ENCODE measurements around the gene ZKSCAN4. TPM values are rescaled to one million over a fixed set of nuclear protein-coding genes. Genes with fewer than 3 reads are reported as not detected.

ZKSCAN4 gene
- total and polyA plus RNA-seq, 10 of the 15 experiments (the other 5 are each of a cell fraction or from before 2014, with no cell fraction given): 3.0 to 6.5 (median 5.0) TPM

GRCh38 chr6:28207510-28208110 is 44.5 kb downstream of the ZKSCAN4 start:
- ChIA-PET POLR2A (interaction anchor here (0.6 kb wide), 1 partner anchor 197 kb away, joined by 3 read pairs; no protein-coding TSS in a partner anchor), RAD21 (ENCODE audit: unreplicated experiment) (no interaction called here), CTCF (interaction anchor here (1.5 kb wide), 1 partner anchor 29 kb away, joined by 3 read pairs; no protein-coding TSS in a partner anchor), SMC1A (ENCODE audit: uncharacterized antibody, unreplicated experiment) (interaction anchor here (1.0 kb wide), 1 partner anchor 13 kb away, joined by 3 read pairs; no protein-coding TSS in a partner anchor)
- H3K9me3 ChIP-seq (replicated peaks; ENCODE audit: control insufficient read depth, insufficient read depth, low read length): peaks cover 4% of the 10 kb centered on the region; the same call in 2 of the 3 replicates
- no peaks in the 10 kb centered on the region for H4K20me1 ChIP-seq (ENCODE audit: control insufficient read depth, insufficient read depth)
- in situ Hi-C loops (cut with MboI) (no loop called here), intact Hi-C loops (cut with micrococcal nuclease; ENCODE audit: unreplicated experiment) (no loop called here)
- FAIRE-seq (peak; percentile 18), DNase-seq (ENCODE audit: low read depth, low spot score) (no peak), ATAC-seq (peak; percentile 71)
- H3K36me3 ChIP-seq (ENCODE audit: control insufficient read depth in 2 of 2, insufficient read depth in 2 of 2, low read length in 1 of 2): no peaks in the 10 kb centered on the region
- peak overlapping the region; percentile 90 for H3K4me2 ChIP-seq (ENCODE audit: control insufficient read depth, insufficient read depth)
- no peak overlapping the region for H3K27ac ChIP-seq (ENCODE audit: control insufficient read depth, insufficient read depth)
- H3K9ac ChIP-seq (ENCODE audit: control insufficient read depth, insufficient read depth, low read length): peak overlapping the region; percentile 18
- BruUV-seq (replicated peaks): no TSS peak
- TF ChIP-seq SPI1 (IDR thresholded peaks at IDR 0.05; ENCODE audit: borderline replicate concordance, insufficient read depth, low read depth, low read length) (0 out of 2 replicates have a peak, but pooled peaks have one; percentile 15), YY1 (IDR thresholded peaks at IDR 0.05; ENCODE audit: low read depth, low read length) (0 out of 2 replicates have a peak, but pooled peaks have one; percentile 7)
- TF ChIP-seq, protein P1, sequence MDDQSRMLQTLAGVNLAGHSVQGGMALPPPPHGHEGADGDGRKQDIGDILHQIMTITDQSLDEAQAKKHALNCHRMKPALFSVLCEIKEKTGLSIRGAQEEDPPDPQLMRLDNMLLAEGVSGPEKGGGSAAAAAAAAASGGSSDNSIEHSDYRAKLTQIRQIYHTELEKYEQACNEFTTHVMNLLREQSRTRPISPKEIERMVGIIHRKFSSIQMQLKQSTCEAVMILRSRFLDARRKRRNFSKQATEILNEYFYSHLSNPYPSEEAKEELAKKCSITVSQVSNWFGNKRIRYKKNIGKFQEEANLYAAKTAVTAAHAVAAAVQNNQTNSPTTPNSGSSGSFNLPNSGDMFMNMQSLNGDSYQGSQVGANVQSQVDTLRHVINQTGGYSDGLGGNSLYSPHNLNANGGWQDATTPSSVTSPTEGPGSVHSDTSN (IDR thresholded peaks at IDR 0.05; ENCODE audit: insufficient replicate concordance, low read depth, low read length): no peak
- H3K79me2 ChIP-seq (ENCODE audit: control insufficient read depth, insufficient read depth, low read length): no peaks in the 10 kb centered on the region
- H3K27me3 ChIP-seq (replicated peaks in 1 of 2; ENCODE audit: control insufficient read depth in 2 of 2, insufficient read depth in 2 of 2, low read length in 1 of 2): peaks cover 0 to 11% of the 10 kb centered on the region in 2 experiments
- H3K4me3 ChIP-seq: peak overlapping the region; percentile 59
- peak overlapping the region; percentile 81 for H2AFZ ChIP-seq (ENCODE audit: control insufficient read depth, low read depth, low read length)
- H3K4me1 ChIP-seq (ENCODE audit: control insufficient read depth, insufficient read depth, low read length): peaks cover 16% of the 10 kb centered on the region
- WGBS (ENCODE audit: insufficient coverage, insufficient replicate concordance, low lambda C conversion rate, missing lambda C conversion rate): 14% methylated on average over 35 of the region's 35 CpGs

GRCh38 chr6:28206928-28207509 is 45.0 kb downstream of the ZKSCAN4 start:
- Histone ChIP-seq H3K9ac (ENCODE audit: control insufficient read depth, insufficient read depth, low read length) (peak overlapping the region; percentile 18), H3K27me3 (replicated peaks in 1 of 2; ENCODE audit: control insufficient read depth in 2 of 2, insufficient read depth in 2 of 2, low read length in 1 of 2) (peaks cover 0 to 11% of the 10 kb centered on the region in 2 experiments), H3K27ac (ENCODE audit: control insufficient read depth, insufficient read depth) (no peak overlapping the region), H3K79me2 (ENCODE audit: control insufficient read depth, insufficient read depth, low read length) (no peaks in the 10 kb centered on the region), H2AFZ (ENCODE audit: control insufficient read depth, low read depth, low read length) (peak overlapping the region; percentile 81), H3K9me3 (replicated peaks; ENCODE audit: control insufficient read depth, insufficient read depth, low read length) (peaks cover 4% of the 10 kb centered on the region; the same call in 2 of the 3 replicates), H3K4me3 (peak overlapping the region; percentile 59), H4K20me1 (ENCODE audit: control insufficient read depth, insufficient read depth) (no peaks in the 10 kb centered on the region), H3K4me2 (ENCODE audit: control insufficient read depth, insufficient read depth) (peak overlapping the region; percentile 90), H3K36me3 (ENCODE audit: control insufficient read depth in 2 of 2, insufficient read depth in 2 of 2, low read length in 1 of 2) (no peaks in the 10 kb centered on the region), H3K4me1 (ENCODE audit: control insufficient read depth, insufficient read depth, low read length) (peaks cover 11% of the 10 kb centered on the region)
- ChIA-PET CTCF (no interaction called here), RAD21 (ENCODE audit: unreplicated experiment) (no interaction called here), POLR2A (no interaction called here), SMC1A (ENCODE audit: uncharacterized antibody, unreplicated experiment) (interaction anchor here (1.0 kb wide), 1 partner anchor 13 kb away, joined by 3 read pairs; no protein-coding TSS in a partner anchor)
- intact Hi-C loops (cut with micrococcal nuclease; ENCODE audit: unreplicated experiment): no loop called here
- TF ChIP-seq E4F1 (IDR thresholded peaks at IDR 0.05; ENCODE audit: borderline replicate concordance, partially characterized antibody): no peak
- ATAC-seq: no peak
- FAIRE-seq: no peak
- WGBS (ENCODE audit: insufficient coverage, insufficient replicate concordance, low lambda C conversion rate, missing lambda C conversion rate): 39% methylated on average over 15 of the region's 15 CpGs
- in situ Hi-C loops (cut with MboI): no loop called here
- BruUV-seq (replicated peaks): no TSS peak
- DNase-seq (ENCODE audit: low read depth, low spot score): no peak

Measured in GM12878 (cell line).